ENCODE measurements around the gene MPZL1.

DNA sequence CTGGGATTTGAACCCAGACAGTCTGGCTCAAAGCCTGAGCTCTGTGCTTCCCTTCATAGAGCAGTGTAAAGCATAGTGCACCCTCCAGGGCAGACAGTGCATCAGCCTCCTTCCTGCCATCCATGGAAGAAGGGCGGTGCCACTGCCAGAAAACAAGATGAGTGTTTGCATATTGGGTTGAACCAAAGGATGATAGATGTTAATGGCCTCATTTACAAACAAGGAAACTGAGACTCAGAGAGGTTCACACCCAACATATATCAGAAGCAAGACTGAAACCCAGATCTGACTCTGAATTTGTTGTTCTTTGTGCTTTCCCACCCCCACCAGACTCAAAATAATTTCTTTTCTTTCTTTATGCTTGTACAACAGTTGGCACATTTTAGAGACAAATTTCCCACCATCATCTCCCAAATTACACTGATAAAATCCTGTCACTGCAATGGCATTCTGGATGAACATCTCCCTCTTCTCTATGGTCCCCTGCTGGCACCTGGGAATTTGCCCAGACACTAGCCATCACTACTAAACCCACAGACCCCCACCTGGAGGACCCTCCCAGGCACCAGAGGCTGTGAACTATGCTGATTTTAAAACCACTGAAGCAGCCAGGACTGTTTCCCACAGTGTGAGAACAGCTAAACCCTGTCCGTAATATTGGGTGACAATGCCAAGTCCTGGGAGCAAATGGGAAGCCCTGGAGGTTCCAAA, 45.4 kb upstream of the MPZL1 start:
- TF ChIP-seq, protein P1, sequence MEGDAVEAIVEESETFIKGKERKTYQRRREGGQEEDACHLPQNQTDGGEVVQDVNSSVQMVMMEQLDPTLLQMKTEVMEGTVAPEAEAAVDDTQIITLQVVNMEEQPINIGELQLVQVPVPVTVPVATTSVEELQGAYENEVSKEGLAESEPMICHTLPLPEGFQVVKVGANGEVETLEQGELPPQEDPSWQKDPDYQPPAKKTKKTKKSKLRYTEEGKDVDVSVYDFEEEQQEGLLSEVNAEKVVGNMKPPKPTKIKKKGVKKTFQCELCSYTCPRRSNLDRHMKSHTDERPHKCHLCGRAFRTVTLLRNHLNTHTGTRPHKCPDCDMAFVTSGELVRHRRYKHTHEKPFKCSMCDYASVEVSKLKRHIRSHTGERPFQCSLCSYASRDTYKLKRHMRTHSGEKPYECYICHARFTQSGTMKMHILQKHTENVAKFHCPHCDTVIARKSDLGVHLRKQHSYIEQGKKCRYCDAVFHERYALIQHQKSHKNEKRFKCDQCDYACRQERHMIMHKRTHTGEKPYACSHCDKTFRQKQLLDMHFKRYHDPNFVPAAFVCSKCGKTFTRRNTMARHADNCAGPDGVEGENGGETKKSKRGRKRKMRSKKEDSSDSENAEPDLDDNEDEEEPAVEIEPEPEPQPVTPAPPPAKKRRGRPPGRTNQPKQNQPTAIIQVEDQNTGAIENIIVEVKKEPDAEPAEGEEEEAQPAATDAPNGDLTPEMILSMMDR (IDR thresholded peaks at IDR 0.05; ENCODE audit: borderline replicate concordance, extremely low read depth, low read length, poor library complexity, severe bottlenecking): no peak
- no peak for TF ChIP-seq EZH2 (IDR thresholded peaks at IDR 0.05; ENCODE audit: borderline replicate concordance, low read depth, low read length, severe bottlenecking)

Data from DND-41 (cell line).